K562 (cell line): ENCODE measurements around the gene ABRAXAS1. TPM values are rescaled to one million over a fixed set of nuclear protein-coding genes. Genes with fewer than 3 reads are reported as not detected.

Experiments used
- BCOR ChIP-seq: fragments of 450-650 bp; IDR thresholded peaks from 2 replicates; pipeline ENCODE4 v1.6.1; 2016
- CBX5 ChIP-seq: IDR thresholded peaks from 2 replicates; pipeline ENCODE4 v1.6.1; 2014; ENCODE audit warnings: low read depth, borderline replicate concordance
- HMGN3 ChIP-seq: IDR thresholded peaks from 2 replicates; pipeline ENCODE4 v1.6.1; 2011; ENCODE audit warnings: borderline replicate concordance, low read depth, mild to moderate bottlenecking, mixed read lengths, low read length; ENCODE audit not compliant: insufficient read length; ENCODE audit errors: extremely low read depth
- JUND ChIP-seq, 2 experiments: IDR thresholded peaks; 2 replicates in 1 of 2; 3 replicates in 1 of 2; pipeline ENCODE4 v1.6.1; 2011; ENCODE audit warnings: borderline replicate concordance in 2 of 2, low read depth in 2 of 2, low read length in 2 of 2, improper control_type of control experiment in 1 of 2, missing biosample characterization in 1 of 2, missing genetic modification characterization in 1 of 2, missing genetic modification reagents in 1 of 2
- KLF10 ChIP-seq: fragments of 250-450 bp; sonication (Bioruptor Pico); IDR thresholded peaks from 2 replicates; pipeline ENCODE4 v1.6.1; 2021; ENCODE audit warnings: matching md5 sums
- KLF6 ChIP-seq: fragments of 250-450 bp; sonication (Bioruptor Pico); IDR thresholded peaks from 2 replicates; pipeline ENCODE4 v1.4.0; 2020; ENCODE audit warnings: mild to moderate bottlenecking, moderate library complexity, borderline replicate concordance
- MAFG ChIP-seq: fragments of 450-650 bp; conservative IDR thresholded peaks from 2 replicates; pipeline ENCODE4 v1.6.1; 2016; ENCODE audit warnings: missing genetic modification characterization, missing compliant biosample characterization
- MCM2 ChIP-seq: fragments of 450-650 bp; IDR thresholded peaks from 2 replicates; pipeline ENCODE4 v1.6.1; 2017; ENCODE audit warnings: low read depth, mild to moderate bottlenecking
- POLR2B ChIP-seq: fragments of 450-650 bp; IDR thresholded peaks from 2 replicates; pipeline ENCODE4 v1.6.1; 2018; ENCODE audit warnings: low read depth; ENCODE audit not compliant: partially characterized antibody
- PRDM10 ChIP-seq: fragments of 450-650 bp; IDR thresholded peaks from 2 replicates; pipeline ENCODE4 v1.6.1; 2018; ENCODE audit not compliant: partially characterized antibody
- PRMT5 ChIP-seq: sonication (generic); formaldehyde crosslinking; IDR thresholded peaks from 2 replicates; pipeline ENCODE4 v1.5.0; 2020; ENCODE audit warnings: missing genetic modification reagents
- RCOR1 ChIP-seq, 2 experiments: IDR thresholded peaks; 2 replicates each; pipeline ENCODE4 v1.6.1; 2012; ENCODE audit warnings: low read depth in 2 of 2, low read length in 2 of 2, borderline replicate concordance in 1 of 2, improper control_type of control experiment in 1 of 2
- SAFB ChIP-seq: fragments of 200-400 bp; formaldehyde crosslinking; IDR thresholded peaks from 2 replicates; pipeline ENCODE4 v1.6.1; 2017; ENCODE audit warnings: low read depth, low read length, borderline replicate concordance
- SMARCC2 ChIP-seq: fragments of 450-650 bp; IDR thresholded peaks from 2 replicates; pipeline ENCODE4 v1.6.1; 2017; ENCODE audit warnings: antibody characterized with exemption, moderate library complexity, mild to moderate bottlenecking, low read depth
- SNRNP70 ChIP-seq: fragments of 200-400 bp; formaldehyde crosslinking; optimal IDR thresholded peaks from 2 replicates; pipeline ENCODE3; 2017; ENCODE audit warnings: low read depth, low read length
- ZBTB34 ChIP-seq: fragments of 250-450 bp; sonication (Bioruptor Pico); IDR thresholded peaks from 2 replicates; pipeline ENCODE4 v1.8.0; 2021; ENCODE audit warnings: mild to moderate bottlenecking, moderate library complexity
- ZNF197 ChIP-seq: fragments of 200-800 bp; sonication (Bioruptor generic); IDR thresholded peaks from 2 replicates; pipeline ENCODE4 v1.6.1; 2016; ENCODE audit warnings: low read depth, missing genetic modification characterization, missing compliant biosample characterization
- ZNF384 ChIP-seq: IDR thresholded peaks from 2 replicates; pipeline ENCODE4 v1.6.1; 2012; ENCODE audit warnings: low read depth, low read length, improper control_type of control experiment
- ZNF398 ChIP-seq: fragments of 250-450 bp; sonication (Bioruptor Pico); IDR thresholded peaks from 2 replicates; pipeline ENCODE4 v1.8.0; 2021; ENCODE audit warnings: moderate library complexity, mild to moderate bottlenecking, inconsistent platforms
- ZNF75A ChIP-seq: fragments of 450-650 bp; formaldehyde crosslinking; IDR thresholded peaks from 2 replicates; pipeline ENCODE4 v1.4.0; 2020; ENCODE audit warnings: mild to moderate bottlenecking
- ZNF764 ChIP-seq: fragments of 250-450 bp; sonication (Bioruptor Pico); IDR thresholded peaks from 2 replicates; pipeline ENCODE4 v1.4.0; 2020; ENCODE audit warnings: low read depth, mild to moderate bottlenecking, moderate library complexity
- polyA plus RNA-seq, 8 experiments: library from polyadenylated mRNA; depleted of rRNA in 4 of 8; stranded (reverse) in 5 of 8; unstranded in 3 of 8; fragments of >200 nt; fragmentation: Nextera tagmentation in 2 of 8; fragmentation: Illumina TruSeq in 1 of 8; extraction: Ambion mirVana in 2 of 8; extraction: Trizol in 1 of 8; gene quantifications; 2 replicates each; pipeline versions ENCODE4 v1.2.1 to v1.2.3, GENCODE V29; 2011 to 2014; ENCODE audit warnings: inconsistent platforms in 1 of 8, missing spikeins in 1 of 8
- total RNA-seq, 7 experiments: library from RNA; depleted of rRNA in 6 of 7; stranded (reverse); fragments of >200 nt in 6 of 7; fragmentation: Illumina TruSeq in 2 of 7; extraction: Trizol in 2 of 7; gene quantifications; 2 replicates each; pipeline versions ENCODE4 v1.2.1 to v1.2.3, GENCODE V29; 2011 to 2021; ENCODE audit warnings: low replicate concordance in 1 of 7

The ABRAXAS1 gene
- total and polyA plus RNA-seq, 9 of the 15 experiments (the other 6 are each of a cell fraction or from before 2014, with no cell fraction given): 10.8 to 48.3 (median 22.1) TPM

GRCh38 chr4:83484500-83485461 is at the start of gene ABRAXAS1 (continued):
- TF ChIP-seq PRDM10 (peak; percentile 39), KLF6 (CRISPR knock-in tag) (no peak), ZNF764 (no peak), HMGN3 (peak; percentile 77), KLF10 (CRISPR knock-in tag) (no peak), RCOR1 (IDR thresholded peaks at IDR 0.05; ENCODE audit: borderline replicate concordance in 1 of 2, low read depth in 2 of 2, low read length in 2 of 2) (no peak), CBX5 (no peak), ZNF398 (CRISPR knock-in tag) (no peak), POLR2B (peak; percentile 63), JUND (IDR thresholded peaks at IDR 0.05; ENCODE audit: borderline replicate concordance, low read depth, low read length) (0 out of 2 replicates have a peak, but pooled peaks have one; percentile 0), JUND (tag; IDR thresholded peaks at IDR 0.05; ENCODE audit: borderline replicate concordance, low read depth, low read length) (0 out of 3 replicates have a peak, but pooled peaks have one; percentile 9), ZNF384 (no peak), SMARCC2 (no peak), MAFG (no peak), SNRNP70 (no peak), ZBTB34 (CRISPR knock-in tag) (no peak), SAFB (no peak), PRMT5 (no peak), ZNF197 (CRISPR knock-in tag) (no peak), ZNF75A (CRISPR knock-in tag) (no peak), BCOR (peak; percentile 87), MCM2 (no peak)
